OCI-M2 (cell line): ENCODE results near the gene POLR2A.

Source experiments
- DNase-seq: peaks from one replicate; lab custom pipeline; 2025; ENCODE audit not compliant: unreplicated experiment; lab: John Stamatoyannopoulos, UW

The POLR2A gene

DNA sequence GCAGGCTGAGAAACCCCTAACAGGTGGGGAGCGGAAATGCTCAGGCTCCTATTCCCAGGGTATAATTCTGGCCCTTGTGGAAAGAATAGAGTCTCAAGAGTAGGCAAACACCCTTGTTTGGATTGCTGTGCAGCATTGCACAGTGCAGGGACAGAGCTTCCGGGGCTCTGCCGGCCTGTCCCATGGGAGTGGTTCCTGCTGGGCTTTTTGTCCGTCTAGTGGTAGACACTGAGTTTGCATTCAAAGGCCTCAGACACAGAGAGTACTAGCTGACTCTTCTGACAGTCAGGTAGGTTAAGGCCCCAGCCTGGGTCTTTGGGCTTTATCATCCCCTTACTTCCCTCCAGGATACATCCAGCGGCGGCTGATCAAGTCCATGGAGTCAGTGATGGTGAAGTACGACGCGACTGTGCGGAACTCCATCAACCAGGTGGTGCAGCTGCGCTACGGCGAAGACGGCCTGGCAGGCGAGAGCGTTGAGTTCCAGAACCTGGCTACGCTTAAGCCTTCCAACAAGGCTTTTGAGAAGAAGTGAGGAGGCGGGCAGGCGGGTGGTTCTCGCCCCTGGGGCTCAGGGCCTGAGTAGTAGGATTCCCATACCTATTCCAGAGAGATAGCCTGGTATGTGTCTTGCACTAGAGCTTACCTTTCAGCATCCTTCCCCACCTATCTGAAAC is 18.1 kb downstream of the POLR2A start:
- DNase-seq: no peak

DNA sequence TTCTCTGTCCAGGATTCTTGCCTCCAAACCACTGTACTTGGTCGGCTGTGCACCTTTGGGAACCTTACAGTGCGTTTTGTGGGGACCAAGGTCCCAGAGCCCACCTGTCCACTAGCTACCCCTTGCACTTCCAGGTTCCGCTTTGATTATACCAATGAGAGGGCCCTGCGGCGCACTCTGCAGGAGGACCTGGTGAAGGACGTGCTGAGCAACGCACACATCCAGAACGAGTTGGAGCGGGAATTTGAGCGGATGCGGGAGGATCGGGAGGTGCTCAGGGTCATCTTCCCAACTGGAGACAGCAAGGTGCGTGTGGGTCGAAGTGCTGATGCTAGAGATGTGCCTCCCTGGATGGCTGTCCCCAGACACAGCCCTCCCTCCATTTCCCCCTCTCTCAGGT is 18.8 kb downstream of the POLR2A start:
- no peak for DNase-seq

DNA sequence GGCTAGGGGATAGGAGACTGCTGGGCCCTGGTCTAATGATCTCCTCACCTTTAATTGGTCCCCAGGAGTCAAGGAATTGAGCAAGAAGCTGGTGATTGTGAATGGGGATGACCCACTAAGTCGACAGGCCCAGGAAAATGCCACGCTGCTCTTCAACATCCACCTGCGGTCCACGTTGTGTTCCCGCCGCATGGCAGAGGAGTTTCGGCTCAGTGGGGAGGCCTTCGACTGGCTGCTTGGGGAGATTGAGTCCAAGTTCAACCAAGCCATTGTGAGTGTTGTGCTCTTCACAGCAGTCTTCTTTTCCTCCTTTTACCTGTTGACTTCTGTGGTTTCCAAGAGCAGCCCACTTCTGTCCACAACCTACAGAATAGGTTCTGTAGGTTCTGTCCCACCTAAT is 19.4 kb downstream of the POLR2A start:
- DNase-seq: no peak

- no peak for DNase-seq
Measured at GRCh38 chr17:7508145-7508544, 24.0 kb downstream of the POLR2A start.

DNA sequence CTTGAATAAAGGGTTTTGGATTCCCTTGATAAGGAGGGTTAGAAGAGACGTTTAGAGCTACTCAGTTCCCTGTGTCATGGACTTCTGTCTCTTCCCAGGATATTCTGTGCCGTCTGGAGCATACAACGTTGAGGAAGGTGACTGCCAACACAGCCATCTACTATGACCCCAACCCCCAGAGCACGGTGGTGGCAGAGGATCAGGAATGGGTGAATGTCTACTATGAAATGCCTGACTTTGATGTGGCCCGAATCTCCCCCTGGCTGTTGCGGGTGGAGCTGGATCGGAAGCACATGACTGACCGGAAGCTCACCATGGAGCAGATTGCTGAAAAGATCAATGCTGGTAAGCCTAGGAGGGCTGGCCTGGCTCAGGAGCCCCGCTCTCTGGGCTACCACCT is 24.7 kb downstream of the POLR2A start:
- DNase-seq: no peak

- no peak for DNase-seq
Measured at GRCh38 chr17:7509937-7510336, 25.8 kb downstream of the POLR2A start.

- DNase-seq: no peak
Measured at GRCh38 chr17:7511108-7511507, 26.9 kb downstream of the POLR2A start.

- DNase-seq: no peak
Measured at GRCh38 chr17:7512105-7512504, 27.9 kb downstream of the POLR2A start.

DNA sequence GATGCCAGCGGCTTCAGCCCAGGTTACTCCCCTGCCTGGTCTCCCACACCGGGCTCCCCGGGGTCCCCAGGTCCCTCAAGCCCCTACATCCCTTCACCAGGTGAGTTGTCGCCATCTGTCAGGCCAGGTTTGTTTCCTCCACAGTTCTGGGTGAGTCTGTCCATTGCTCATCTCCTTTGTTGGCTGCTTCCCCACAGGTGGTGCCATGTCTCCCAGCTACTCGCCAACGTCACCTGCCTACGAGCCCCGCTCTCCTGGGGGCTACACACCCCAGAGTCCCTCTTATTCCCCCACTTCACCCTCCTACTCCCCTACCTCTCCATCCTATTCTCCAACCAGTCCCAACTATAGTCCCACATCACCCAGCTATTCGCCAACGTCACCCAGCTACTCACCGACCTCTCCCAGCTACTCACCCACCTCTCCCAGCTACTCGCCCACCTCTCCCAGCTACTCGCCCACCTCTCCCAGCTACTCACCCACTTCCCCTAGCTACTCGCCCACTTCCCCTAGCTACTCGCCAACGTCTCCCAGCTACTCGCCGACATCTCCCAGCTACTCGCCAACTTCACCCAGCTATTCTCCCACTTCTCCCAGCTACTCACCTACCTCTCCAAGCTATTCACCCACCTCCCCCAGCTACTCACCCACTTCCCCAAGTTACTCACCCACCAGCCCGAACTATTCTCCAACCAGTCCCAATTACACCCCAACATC is 28.8 kb downstream of the POLR2A start:
- no peak for DNase-seq

DNA sequence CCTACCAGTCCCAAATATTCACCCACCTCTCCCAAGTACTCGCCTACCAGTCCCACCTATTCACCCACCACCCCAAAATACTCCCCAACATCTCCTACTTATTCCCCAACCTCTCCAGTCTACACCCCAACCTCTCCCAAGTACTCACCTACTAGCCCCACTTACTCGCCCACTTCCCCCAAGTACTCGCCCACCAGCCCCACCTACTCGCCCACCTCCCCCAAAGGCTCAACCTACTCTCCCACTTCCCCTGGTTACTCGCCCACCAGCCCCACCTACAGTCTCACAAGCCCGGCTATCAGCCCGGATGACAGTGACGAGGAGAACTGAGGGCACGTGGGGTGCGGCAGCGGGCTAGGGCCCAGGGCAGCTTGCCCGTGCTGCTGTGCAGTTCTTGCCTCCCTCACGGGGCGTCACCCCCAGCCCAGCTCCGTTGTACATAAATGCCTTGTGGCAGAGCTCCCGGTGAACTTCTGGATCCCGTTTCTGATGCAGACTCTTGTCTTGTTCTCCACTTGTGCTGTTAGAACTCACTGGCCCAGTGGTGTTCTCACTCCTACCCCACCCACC is 29.8 kb downstream of the POLR2A start:
- no peak for DNase-seq

- DNase-seq: no peak
Measured at GRCh38 chr17:7515911-7516610, 31.9 kb downstream of the POLR2A start.

DNA sequence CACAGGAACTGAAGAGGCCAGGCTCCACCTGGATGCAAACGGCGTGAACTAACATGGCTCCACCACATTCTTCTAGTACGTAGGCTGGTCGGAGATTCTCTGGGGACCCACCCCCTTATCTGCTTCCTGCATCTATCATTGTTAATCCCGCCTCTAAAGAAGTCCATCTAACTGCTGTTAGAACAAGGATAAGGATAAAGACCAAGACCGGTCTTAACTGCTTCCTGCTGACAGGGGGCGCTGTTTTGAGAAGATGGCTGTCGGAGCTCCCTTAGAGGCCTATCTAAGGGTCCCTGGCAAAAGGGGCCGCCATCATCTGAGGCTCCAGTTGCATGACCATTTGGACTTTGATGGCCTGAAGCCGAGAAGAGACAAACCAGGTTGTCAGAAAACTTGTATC is 38.9 kb downstream of the POLR2A start:
- no peak for DNase-seq

GRCh38 chr17:7528842-7529241 is 44.7 kb downstream of the POLR2A start:
- no peak for DNase-seq

DNA sequence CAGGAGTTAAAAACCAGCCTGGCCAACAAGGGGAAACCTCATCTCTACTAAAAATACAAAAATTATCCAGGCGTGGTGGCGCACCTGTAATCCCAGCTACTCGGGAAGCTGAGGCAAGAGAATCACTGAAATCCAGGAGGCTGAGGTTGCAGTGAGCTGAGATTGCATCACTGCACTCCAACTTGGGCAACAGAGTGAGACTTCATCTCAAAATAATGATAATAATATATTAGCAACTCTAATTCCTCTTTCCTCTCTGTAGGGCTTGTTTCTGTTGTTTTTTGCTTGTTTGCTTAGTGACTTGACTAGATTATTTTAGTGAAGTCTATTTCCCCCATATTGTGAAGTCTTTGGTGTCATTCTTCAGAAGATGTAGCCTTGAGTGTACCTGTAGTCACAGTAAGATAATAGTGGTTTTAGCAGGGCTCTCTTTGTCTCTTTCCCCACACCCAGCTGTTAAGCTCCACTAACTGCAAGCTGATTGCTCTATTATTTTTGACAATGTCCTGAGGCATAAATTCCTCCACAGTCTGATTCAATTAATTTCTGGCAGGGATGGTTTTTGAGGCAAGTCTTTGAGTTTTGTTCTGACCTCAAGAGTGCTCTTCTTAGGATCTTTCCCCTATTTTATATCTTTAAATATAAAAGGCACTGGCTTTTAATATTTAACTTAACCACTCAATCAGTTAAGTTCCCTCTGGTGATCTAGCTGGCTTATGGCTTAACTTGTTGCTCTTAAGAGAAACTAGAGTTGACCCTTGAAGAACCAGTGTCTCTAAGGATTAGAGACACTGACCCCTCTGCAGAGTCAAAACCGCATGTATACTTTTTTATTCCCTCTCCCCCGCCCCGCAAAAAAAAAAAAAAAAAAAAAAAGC is 46.1 kb downstream of the POLR2A start:
- no peak for DNase-seq

- DNase-seq: no peak
Measured at GRCh38 chr17:7538050-7538449, 53.9 kb downstream of the POLR2A start.

- no peak for DNase-seq
Measured at GRCh38 chr17:7538891-7539545, 54.9 kb downstream of the POLR2A start.

- DNase-seq: no peak
Measured at GRCh38 chr17:7541074-7541621, 57.0 kb downstream of the POLR2A start.

- DNase-seq: no peak
Measured at GRCh38 chr17:7544911-7545310, 60.7 kb downstream of the POLR2A start.

- DNase-seq: no peak
Measured at GRCh38 chr17:7548585-7549400, 64.6 kb downstream of the POLR2A start, which contains the start of gene TNFSF12. TSS of gene TNFSF12 (plus strand) at chr17:7549058. CDS start at chr17:7549154, 96 bp downstream.
